Tibial nerve (tissue), 3 donors: ENCODE results near the gene FAM76B.

Experiments used
- EP300 ChIP-seq, 2 donors: sonication (generic); formaldehyde crosslinking; IDR thresholded peaks; one replicate each; pipeline ENCODE4 v1.6.1; 2017; ENCODE audit warnings: antibody characterized with exemption in 2 of 2, mild to moderate bottlenecking in 1 of 2
- POLR2A ChIP-seq, 2 donors: fragments of 450-650 bp; IDR thresholded peaks; one replicate each; pipeline ENCODE4 v1.6.1; 2017; ENCODE audit warnings: antibody characterized with exemption in 2 of 2, mild to moderate bottlenecking in 2 of 2, moderate library complexity in 2 of 2

DNA sequence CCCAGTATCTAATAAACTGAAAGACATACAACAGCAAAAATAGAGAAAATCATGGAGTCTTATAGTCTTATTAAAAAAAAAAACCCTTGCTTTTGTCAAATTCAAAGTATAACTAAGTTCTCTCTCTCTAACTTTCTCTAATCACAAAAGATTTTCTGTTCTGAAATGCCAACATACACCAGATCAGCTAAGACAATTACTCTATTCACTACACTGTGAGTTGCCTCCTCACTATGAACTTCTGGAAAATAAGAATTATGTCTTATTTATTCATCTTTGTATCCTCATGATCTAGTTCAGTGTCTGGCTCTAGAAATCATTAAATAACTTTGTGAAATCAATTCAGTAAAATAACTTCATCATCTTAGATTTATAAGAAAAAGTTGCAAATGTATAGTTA is 12.7 kb downstream of the FAM76B start:
- TF ChIP-seq POLR2A (IDR thresholded peaks at IDR 0.05) = no peak
- no peak for TF ChIP-seq EP300 (IDR thresholded peaks at IDR 0.05)
